Gastroesophageal sphincter (tissue), 2 donors: ENCODE results near the gene SLC39A3.

Source experiments
- EP300 ChIP-seq: sonication (generic); formaldehyde crosslinking; IDR thresholded peaks from one replicate; pipeline ENCODE4 v1.6.1; 2017; ENCODE audit warnings: antibody characterized with exemption, mild to moderate bottlenecking
- POLR2A ChIP-seq, 2 donors: fragments of 450-650 bp; IDR thresholded peaks; one replicate each; pipeline ENCODE4 v1.6.1; 2017; ENCODE audit warnings: antibody characterized with exemption in 2 of 2, mild to moderate bottlenecking in 2 of 2, moderate library complexity in 1 of 2

- TF ChIP-seq POLR2A (IDR thresholded peaks at IDR 0.05) (peak; percentile 75 to 80), EP300 (no peak)
These were observed 43.3 kb upstream of the SLC39A3 start, which contains the start of gene SGTA for GRCh38 chr19:2782936-2783780.
